ENCODE results near the gene DLGAP3. TPM values are rescaled to one million over a fixed set of nuclear protein-coding genes. Genes with fewer than 3 reads are reported as not detected.

DLGAP3 gene
- total RNA-seq, 1 experiment from 2014 or later, result 7.3 TPM

DNA sequence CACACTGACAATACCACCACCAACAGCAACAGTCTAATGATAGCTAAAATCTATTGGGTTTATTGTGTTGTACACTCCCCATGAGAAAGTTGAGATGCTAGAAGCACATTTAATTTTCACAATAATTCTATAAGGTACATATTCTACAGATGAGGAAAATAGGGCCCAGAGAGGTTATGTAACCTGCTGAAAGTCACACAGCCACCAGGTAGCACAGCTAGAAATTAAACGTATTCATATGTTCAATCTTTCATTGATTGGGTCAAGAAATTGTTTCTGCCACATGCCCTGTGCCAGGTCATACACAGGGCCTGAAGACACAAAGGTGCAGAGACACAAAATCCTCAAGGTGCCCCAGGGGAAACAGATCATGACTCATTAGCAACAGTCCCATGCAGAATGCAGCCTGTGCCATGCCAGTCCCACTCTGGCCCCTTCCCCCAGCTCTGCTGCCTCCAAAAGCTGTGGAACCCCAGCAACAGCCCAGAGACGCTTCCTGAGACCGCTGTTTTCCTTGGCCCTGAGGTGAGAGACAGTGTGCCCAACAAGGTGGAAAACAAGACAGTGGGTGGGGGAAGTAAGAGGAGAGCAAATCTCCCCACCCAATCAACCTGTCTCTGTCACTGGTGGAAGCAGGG lies 104.5 kb downstream of the DLGAP3 start:
- H2BK15ac ChIP-seq (ENCODE audit: low read depth, low read length), result no peak overlapping the region
- H4K20me1 ChIP-seq (ENCODE audit: control insufficient read depth, insufficient read depth, insufficient read length), result no peaks in the 10 kb centered on the region
- H3K4me1 ChIP-seq (ENCODE audit: insufficient read depth, low read length), result no peaks in the 10 kb centered on the region
- no peaks in the 10 kb centered on the region for H3K9me3 ChIP-seq (ENCODE audit: control insufficient read depth, low read depth, low read length)
- H3K27me3 Mint-ChIP-seq (ENCODE audit: low read depth), result no peaks in the 10 kb centered on the region
- no peak overlapping the region for H2BK20ac ChIP-seq (ENCODE audit: low read depth, low read length, poor library complexity, severe bottlenecking)
- H3K27ac ChIP-seq (ENCODE audit: insufficient read length, low read depth, low read length), result no peak overlapping the region
- no peak overlapping the region for H3K56ac ChIP-seq (ENCODE audit: insufficient read length, low read depth, low read length)
- no peak overlapping the region for H2BK12ac ChIP-seq (ENCODE audit: insufficient read length, low read depth, low read length)
- no peak overlapping the region for H3K4ac ChIP-seq (ENCODE audit: low read depth, low read length)
- no peaks in the 10 kb centered on the region for H3K36me3 Mint-ChIP-seq (ENCODE audit: insufficient read depth in 1 of 3, low read depth in 3 of 3)
- no peak overlapping the region for H3K23ac ChIP-seq (ENCODE audit: insufficient read length, low read depth, low read length)
- no peaks in the 10 kb centered on the region for H3K4me1 Mint-ChIP-seq
- peak overlapping the region in 1 of 3 experiments; percentile 8; a peak in 2 of 7 replicates for H3K27ac Mint-ChIP-seq
- H4K8ac ChIP-seq (replicated peaks; ENCODE audit: insufficient read length, low read depth, low read length), result no peak overlapping the region
- no peak overlapping the region for H2AFZ ChIP-seq (ENCODE audit: low read length)
- H3K9ac ChIP-seq (ENCODE audit: extremely low read depth, insufficient read length, low read length), result no peak overlapping the region
- no peaks in the 10 kb centered on the region for H3K9me3 Mint-ChIP-seq
- H3T11ph ChIP-seq (ENCODE audit: low read length), result no peak overlapping the region
- H3K79me1 ChIP-seq (ENCODE audit: insufficient read depth, low read depth, low read length, poor library complexity, severe bottlenecking), result no peaks in the 10 kb centered on the region
- H4K91ac ChIP-seq (ENCODE audit: insufficient read length, low read depth, low read length), result no peak overlapping the region
- H3K23me2 ChIP-seq (ENCODE audit: insufficient read length, low read depth, low read length, poor library complexity, severe bottlenecking), result no peaks in the 10 kb centered on the region
- H3K14ac ChIP-seq (ENCODE audit: insufficient read depth, low read length), result no peak overlapping the region; the same call in 1 of the 2 replicates
- no peak for DNase-seq
- H3K79me2 ChIP-seq (ENCODE audit: insufficient read depth, low read length), result no peaks in the 10 kb centered on the region
- TF ChIP-seq, protein P1, sequence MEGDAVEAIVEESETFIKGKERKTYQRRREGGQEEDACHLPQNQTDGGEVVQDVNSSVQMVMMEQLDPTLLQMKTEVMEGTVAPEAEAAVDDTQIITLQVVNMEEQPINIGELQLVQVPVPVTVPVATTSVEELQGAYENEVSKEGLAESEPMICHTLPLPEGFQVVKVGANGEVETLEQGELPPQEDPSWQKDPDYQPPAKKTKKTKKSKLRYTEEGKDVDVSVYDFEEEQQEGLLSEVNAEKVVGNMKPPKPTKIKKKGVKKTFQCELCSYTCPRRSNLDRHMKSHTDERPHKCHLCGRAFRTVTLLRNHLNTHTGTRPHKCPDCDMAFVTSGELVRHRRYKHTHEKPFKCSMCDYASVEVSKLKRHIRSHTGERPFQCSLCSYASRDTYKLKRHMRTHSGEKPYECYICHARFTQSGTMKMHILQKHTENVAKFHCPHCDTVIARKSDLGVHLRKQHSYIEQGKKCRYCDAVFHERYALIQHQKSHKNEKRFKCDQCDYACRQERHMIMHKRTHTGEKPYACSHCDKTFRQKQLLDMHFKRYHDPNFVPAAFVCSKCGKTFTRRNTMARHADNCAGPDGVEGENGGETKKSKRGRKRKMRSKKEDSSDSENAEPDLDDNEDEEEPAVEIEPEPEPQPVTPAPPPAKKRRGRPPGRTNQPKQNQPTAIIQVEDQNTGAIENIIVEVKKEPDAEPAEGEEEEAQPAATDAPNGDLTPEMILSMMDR (conservative IDR thresholded peaks at IDR 0.05), result no peak
- no peak overlapping the region for H3K4me3 Mint-ChIP-seq
- H4K5ac ChIP-seq (ENCODE audit: insufficient read length, low read depth, low read length), result no peak overlapping the region
- no CpG with 5 or more reads among the region's 3 CpGs for WGBS (ENCODE audit: extremely low coverage, insufficient read length, low lambda C conversion rate)
- no peak overlapping the region for H2AK5ac ChIP-seq (ENCODE audit: insufficient read length, low read length)
- no peak overlapping the region for H3K4me2 ChIP-seq (ENCODE audit: insufficient read depth, insufficient read length, low read length)
- H3K18ac ChIP-seq (ENCODE audit: insufficient read length, low read depth, low read length), result no peak overlapping the region
- no peak overlapping the region for H2BK5ac ChIP-seq (ENCODE audit: insufficient read length, low read length)
- no peak overlapping the region for H2BK120ac ChIP-seq (ENCODE audit: low read depth, low read length, poor library complexity, severe bottlenecking)
- no peaks in the 10 kb centered on the region for H3K27me3 ChIP-seq (ENCODE audit: insufficient read depth, low read length)
